H1 (cell line): Measurements from ENCODE around the gene TNC. TPM values are rescaled to one million over a fixed set of nuclear protein-coding genes. Genes with fewer than 3 reads are reported as not detected.
A peak's percentile ranks its signal among the peaks of the same experiment; 100 is the strongest.

Experiments
- CTCF ChIA-PET: fragments of 300-600 bp; sonication (Branson Sonifier 250); formaldehyde crosslinking; loops from one replicate; lab custom pipeline; 2021; ENCODE audit not compliant: partially characterized antibody; lab: Charles Lee
- POLR2A ChIA-PET: fragments of 300-600 bp; sonication (Branson Sonifier 250); formaldehyde crosslinking; loops from one replicate; lab custom pipeline; 2021; ENCODE audit warnings: inconsistent platforms; ENCODE audit not compliant: partially characterized antibody; lab: Charles Lee
- DNase-seq, 2 experiments: peaks; one replicate each; pipeline versions ENCODE4 v3.0.0 to v3.0.0-alpha.2; 2010 to 2022; ENCODE audit warnings: low spot score in 2 of 2, low read depth in 1 of 2, mixed read lengths in 1 of 2
- FAIRE-seq: peaks from 2 replicates; lab custom pipeline; 2011; peaks lifted over from hg19 to GRCh38; lab: Jason Lieb, UNC
- H2AFZ ChIP-seq: 2 replicates; pipeline ENCODE4 v1.8.1; 2012; ENCODE audit warnings: low read length, inconsistent platforms
- H2AK5ac ChIP-seq: 2 replicates; pipeline ENCODE4 v1.6.1; 2013; ENCODE audit warnings: low read depth, low read length
- H2BK120ac ChIP-seq: replicated peaks from 2 replicates; pipeline ENCODE3; 2013; ENCODE audit warnings: low read depth, low read length, inconsistent platforms
- H2BK12ac ChIP-seq: 2 replicates; pipeline ENCODE4 v1.6.1; 2013; ENCODE audit warnings: low read depth, low read length
- H2BK15ac ChIP-seq: 2 replicates; pipeline ENCODE4 v1.6.1; 2013; ENCODE audit warnings: low read length
- H2BK20ac ChIP-seq: 2 replicates; pipeline ENCODE4 v1.6.1; 2013; ENCODE audit warnings: low read length
- H2BK5ac ChIP-seq: 2 replicates; pipeline ENCODE4 v1.6.1; 2013; ENCODE audit warnings: low read depth, low read length
- H3K14ac ChIP-seq: 2 replicates; pipeline ENCODE4 v1.6.1; 2013; ENCODE audit warnings: inconsistent platforms; ENCODE audit not compliant: insufficient read length
- H3K18ac ChIP-seq: 2 replicates; pipeline ENCODE4 v1.6.1; 2013; ENCODE audit warnings: low read length; ENCODE audit errors: extremely low read depth
- H3K23ac ChIP-seq: 2 replicates; pipeline ENCODE4 v1.6.1; 2013; ENCODE audit warnings: inconsistent platforms; ENCODE audit not compliant: insufficient read length
- H3K23me2 ChIP-seq: 2 replicates; pipeline ENCODE4 v1.6.1; 2013; ENCODE audit warnings: low read depth, low read length
- H3K27ac ChIP-seq: 2 replicates; pipeline ENCODE4 v1.6.1; 2011; ENCODE audit warnings: low read depth, low read length, inconsistent platforms
- H3K27me3 ChIP-seq, 4 experiments: replicated peaks in 1 of 4; 1 replicate in 1 of 4; 2 replicates in 3 of 4; pipeline versions ENCODE4 v1.6.1 to v1.8.1; 2011 to 2013; ENCODE audit warnings: low read length in 3 of 4, mild to moderate bottlenecking in 3 of 4, inconsistent platforms in 2 of 4, mixed read lengths in 2 of 4, moderate library complexity in 1 of 4; ENCODE audit not compliant: control insufficient read depth in 3 of 4, insufficient read depth in 3 of 4; ENCODE audit errors: extremely low read depth in 1 of 4
- H3K36me3 ChIP-seq, 4 experiments: 2 replicates each; pipeline versions ENCODE4 v1.6.1 to v1.8.1; 2011 to 2013; ENCODE audit warnings: mild to moderate bottlenecking in 4 of 4, low read length in 3 of 4, moderate library complexity in 2 of 4, control low read depth in 1 of 4, inconsistent platforms in 1 of 4; ENCODE audit not compliant: insufficient read depth in 4 of 4, control insufficient read depth in 2 of 4
- H3K4ac ChIP-seq: replicated peaks from 2 replicates; pipeline ENCODE3; 2013; ENCODE audit warnings: low read length, low read depth, mixed read lengths, inconsistent platforms; ENCODE audit not compliant: insufficient read length
- H3K4me1 ChIP-seq, 4 experiments: replicated peaks in 1 of 4; 1 replicate in 1 of 4; 2 replicates in 3 of 4; pipeline versions ENCODE4 v1.6.1 to v1.8.1; 2011 to 2013; ENCODE audit warnings: low read length in 3 of 4, inconsistent platforms in 2 of 4, mixed read lengths in 1 of 4; ENCODE audit not compliant: insufficient read depth in 4 of 4, control insufficient read depth in 3 of 4
- H3K4me2 ChIP-seq, 2 experiments: 2 replicates each; pipeline versions ENCODE4 v1.6.1 to v1.8.1; 2011 to 2013; ENCODE audit warnings: low read depth in 2 of 2, low read length in 2 of 2, control low read depth in 1 of 2, inconsistent platforms in 1 of 2, mild to moderate bottlenecking in 1 of 2; ENCODE audit not compliant: insufficient read depth in 1 of 2
- H3K4me3 ChIP-seq, 4 experiments: fragments of 200-600, 300-600 bp in 1 of 4; sonication (generic), shearing (Covaris generic), sonication (Bioruptor Twin) in 1 of 4; 2 replicates each; pipeline versions ENCODE4 v1.5.1 to v1.8.1; 2011 to 2016; ENCODE audit warnings: low read length in 4 of 4, low read depth in 3 of 4, control low read depth in 2 of 4, inconsistent platforms in 2 of 4, mild to moderate bottlenecking in 2 of 4, mixed read lengths in 1 of 4, moderate library complexity in 1 of 4; ENCODE audit not compliant: insufficient read depth in 2 of 4; ENCODE audit errors: extremely low read depth in 1 of 4
- H3K56ac ChIP-seq: replicated peaks from 2 replicates; pipeline ENCODE3; 2013; ENCODE audit warnings: low read depth, mild to moderate bottlenecking, mixed read lengths, low read length, inconsistent platforms; ENCODE audit not compliant: insufficient read length
- H3K79me1 ChIP-seq: 2 replicates; pipeline ENCODE4 v1.6.1; 2013; ENCODE audit warnings: low read depth, low read length, control low read depth
- H3K79me2 ChIP-seq, 2 experiments: 2 replicates each; pipeline versions ENCODE4 v1.6.1 to v1.8.1; 2012 to 2013; ENCODE audit warnings: low read length in 2 of 2, mild to moderate bottlenecking in 2 of 2, inconsistent platforms in 1 of 2; ENCODE audit not compliant: insufficient read depth in 2 of 2, control insufficient read depth in 1 of 2
- H3K9ac ChIP-seq, 4 experiments: replicated peaks in 1 of 4; 1 replicate in 1 of 4; 2 replicates in 3 of 4; pipeline versions ENCODE4 v1.6.1 to v1.8.1; 2011 to 2013; ENCODE audit warnings: low read depth in 3 of 4, low read length in 3 of 4, control low read depth in 2 of 4, mild to moderate bottlenecking in 2 of 4, moderate library complexity in 2 of 4, inconsistent platforms in 1 of 4; ENCODE audit errors: extremely low read depth in 1 of 4
- H3K9me3 ChIP-seq, 2 experiments: 2 replicates each; pipeline versions ENCODE4 v1.6.1 to v1.8.1; 2012 to 2013; ENCODE audit warnings: mild to moderate bottlenecking in 2 of 2, moderate library complexity in 2 of 2, control low read depth in 1 of 2, inconsistent platforms in 1 of 2, low read depth in 1 of 2, low read length in 1 of 2, mixed read lengths in 1 of 2; ENCODE audit not compliant: insufficient read depth in 2 of 2
- H4K20me1 ChIP-seq, 2 experiments: replicated peaks in 1 of 2; 2 replicates each; pipeline versions ENCODE3 to v1.8.1; 2011 to 2013; ENCODE audit warnings: inconsistent platforms in 2 of 2, low read length in 2 of 2, mild to moderate bottlenecking in 1 of 2; ENCODE audit not compliant: insufficient read depth in 2 of 2, control insufficient read depth in 1 of 2
- H4K5ac ChIP-seq: 2 replicates; pipeline ENCODE4 v1.6.1; 2013; ENCODE audit warnings: low read length, low read depth, mixed read lengths, inconsistent platforms; ENCODE audit not compliant: insufficient read length
- H4K8ac ChIP-seq: 2 replicates; pipeline ENCODE4 v1.8.0; 2013; ENCODE audit warnings: mild to moderate bottlenecking, moderate library complexity, low read length, inconsistent platforms; ENCODE audit not compliant: insufficient read depth; ENCODE audit errors: extremely low read depth
- H4K91ac ChIP-seq: replicated peaks from 2 replicates; pipeline ENCODE3; 2013; ENCODE audit warnings: low read length, mixed read lengths, inconsistent platforms; ENCODE audit not compliant: insufficient read length
- SIRT6 ChIP-seq: IDR thresholded peaks from one replicate; pipeline ENCODE4 v1.7.1; 2012; ENCODE audit warnings: low read length, inconsistent platforms
- WGBS, 2 experiments: shearing (Covaris generic) in 1 of 2; methylation state at CpG; one replicate each; pipeline versions ENCODE4 v1.1.6 to v1.1.7; 2013 to 2015; ENCODE audit warnings: low lambda C conversion rate in 2 of 2, mixed read lengths in 2 of 2, inconsistent platforms in 1 of 2, low coverage in 1 of 2, missing lambda C conversion rate in 1 of 2; ENCODE audit not compliant: insufficient replicate concordance in 2 of 2, insufficient coverage in 1 of 2, insufficient read length in 1 of 2; ENCODE audit errors: extremely low coverage in 1 of 2, missing lambda C conversion rate in 1 of 2; 5-methylcytosine and 5-hydroxymethylcytosine counted together
- polyA plus RNA-seq, 7 experiments: library from polyadenylated mRNA; depleted of rRNA in 3 of 7; stranded (reverse) in 5 of 7; unstranded in 2 of 7; fragments of >200 nt in 5 of 7; fragments of 200-250 nt in 2 of 7; gene quantifications; 1 replicate in 5 of 7; 2 replicates in 1 of 7; 4 replicates in 1 of 7; pipeline versions ENCODE4 v1.2.1 to v1.2.3, GENCODE V29; 2011 to 2013; ENCODE audit warnings: missing spikeins in 2 of 7, mixed read lengths in 2 of 7
- total RNA-seq: library from RNA; stranded (reverse); fragmentation: NEBNext Ultra II Directional; extraction: Animal tissue kit (Norgen Biotek cat#: 25700); gene quantifications from 2 replicates; pipeline ENCODE4 v1.2.1, GENCODE V29; 2021

TNC gene
- total and polyA plus RNA-seq, 2 of the 8 experiments (the other 6 are each of a cell fraction or from before 2014, with no cell fraction given), result 6.2 to 11.4 TPM

- no peak for TF ChIP-seq SIRT6
- H3K18ac ChIP-seq, result no peak overlapping the region
- H3K9ac ChIP-seq, result no peak overlapping the region
- FAIRE-seq (no peak), DNase-seq (no peak)
- H2BK12ac ChIP-seq, result no peak overlapping the region
- H2BK120ac ChIP-seq, result no peak overlapping the region
- H3K4me3 ChIP-seq, result no peak overlapping the region
- H3K56ac ChIP-seq, result no peak overlapping the region
- no peaks in the 10 kb centered on the region for H3K9me3 ChIP-seq
- H2AFZ ChIP-seq, result no peak overlapping the region
- no peaks in the 10 kb centered on the region for H3K27me3 ChIP-seq
- H3K79me2 ChIP-seq, result no peaks in the 10 kb centered on the region
- no peak overlapping the region for H3K4me2 ChIP-seq
- no peaks in the 10 kb centered on the region for H4K20me1 ChIP-seq
- H2AK5ac ChIP-seq, result 0 out of 2 replicates have a peak overlapping the region, but pooled peaks have one; percentile 59
- H3K4ac ChIP-seq, result no peak overlapping the region
- H2BK5ac ChIP-seq, result no peak overlapping the region
- H3K27ac ChIP-seq, result no peak overlapping the region
- no peaks in the 10 kb centered on the region for H3K36me3 ChIP-seq
- H3K4me1 ChIP-seq, result peaks cover 0 to 3% (median 0%) of the 10 kb centered on the region in 4 experiments; a peak in 1 of 7 replicates
- no peak overlapping the region for H4K91ac ChIP-seq
- no peaks in the 10 kb centered on the region for H3K79me1 ChIP-seq
- no peak overlapping the region for H4K5ac ChIP-seq
- ChIA-PET CTCF (interaction anchor here (1.1 kb wide), 1 partner anchor 14 kb away, joined by 3 read pairs; no protein-coding TSS in a partner anchor), POLR2A (no interaction called here)
- H3K23me2 ChIP-seq, result no peaks in the 10 kb centered on the region
- no peak overlapping the region for H3K14ac ChIP-seq
- no peak overlapping the region for H3K23ac ChIP-seq
- 93% methylated on average over 12 of the region's 12 CpGs; no CpG with 5 or more reads in 1 of the 2 experiments for WGBS, 2 experiments
- H2BK15ac ChIP-seq, result no peak overlapping the region
- no peak overlapping the region for H2BK20ac ChIP-seq
- no peak overlapping the region for H4K8ac ChIP-seq
Measured at GRCh38 chr9:115084157-115084556, 33.8 kb downstream of the TNC start.
